Endometrium (tissue), 2 donors: ENCODE measurements around the gene ZNF433.
"Not testable (repeated sequence)": the region's sequence is repeated elsewhere in the genome, so short reads cannot be mapped to it uniquely, and the experiment has no call there.

Source experiments
- FAIRE-seq: peaks from 2 replicates; lab custom pipeline; 2012; peaks lifted over from hg19 to GRCh38; lab: Jason Lieb, UNC
- donor health status: control.
- donor health status: control.

Gene ZNF433

GRCh38 chr19:12035220-12036172, at the start of gene ZNF433:
ZNF433 (minus strand) TSS chr19:12035679; CDS start chr19:12035539, 140 bp downstream.
- FAIRE-seq, result peak; percentile 73

DNA sequence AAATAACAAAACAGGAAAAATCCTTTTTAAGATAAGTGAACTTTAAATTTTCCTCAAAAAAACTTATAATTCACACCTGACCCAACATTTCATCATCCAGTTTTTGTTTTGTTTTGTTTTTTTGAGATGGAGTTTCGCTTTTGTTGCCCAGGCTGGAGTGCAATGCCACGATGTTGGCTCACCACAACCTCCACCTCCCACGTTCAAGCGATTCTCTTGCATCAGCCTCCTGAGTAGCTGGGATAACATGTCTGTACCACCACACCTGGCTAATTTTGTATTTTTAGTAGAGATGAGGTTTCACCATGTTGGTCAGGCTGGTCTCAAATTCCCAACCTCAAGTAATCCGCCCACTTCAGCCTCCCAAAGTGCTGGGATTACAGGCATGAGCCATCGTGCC, 47.9 kb upstream of the ZNF433 start:
- not testable (repeated sequence) for FAIRE-seq

DNA sequence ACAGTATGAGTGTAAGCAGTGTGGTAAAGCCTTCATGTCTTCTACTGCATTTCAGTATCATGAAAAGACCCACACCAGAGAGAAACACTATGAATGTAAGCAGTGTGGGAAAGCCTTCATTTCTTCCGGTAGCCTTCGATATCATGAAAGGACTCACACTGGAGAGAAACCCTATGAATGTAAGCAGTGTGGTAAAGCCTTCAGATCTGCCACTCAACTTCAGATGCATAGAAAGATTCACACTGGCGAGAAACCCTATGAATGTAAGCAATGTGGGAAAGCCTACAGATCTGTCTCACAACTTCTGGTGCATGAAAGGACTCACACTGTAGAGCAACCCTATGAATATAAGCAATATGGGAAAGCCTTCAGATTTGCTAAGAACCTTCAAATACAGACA, 41.9 kb upstream of the ZNF433 start:
- no peak for FAIRE-seq

GRCh38 chr19:12076331-12076730, 40.9 kb upstream of the ZNF433 start:
- not testable (repeated sequence) for FAIRE-seq

DNA sequence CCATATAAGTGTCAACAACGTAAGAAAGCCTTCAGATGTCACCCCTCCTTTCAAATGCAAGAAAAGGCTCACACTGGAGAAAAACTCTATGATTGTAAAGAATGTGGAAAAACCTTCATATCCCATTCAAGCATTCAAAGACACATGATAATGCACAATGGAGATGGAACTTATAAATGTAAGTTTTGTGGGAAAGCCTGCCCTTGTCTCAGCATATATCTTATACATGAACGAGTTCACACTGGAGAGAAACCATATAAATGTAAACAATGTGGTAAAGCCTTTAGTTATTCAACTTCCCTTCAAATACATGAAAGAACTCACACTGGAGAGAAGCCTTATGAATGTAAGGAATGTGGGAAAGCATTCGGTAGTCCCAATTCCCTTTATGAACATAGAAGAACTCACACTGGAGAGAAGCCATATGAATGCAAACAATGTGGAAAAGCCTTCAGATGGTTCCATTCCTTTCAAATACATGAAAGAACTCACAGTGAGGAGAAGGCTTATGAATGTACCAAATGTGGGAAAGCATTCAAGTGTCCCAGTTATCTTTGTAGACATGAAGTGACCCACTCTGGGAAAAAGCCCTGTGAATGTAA, 40.2 kb upstream of the ZNF433 start:
- FAIRE-seq, result no peak

- FAIRE-seq, result peak; percentile 89
Observed at GRCh38 chr19:12064590-12065538, 29.4 kb upstream of the ZNF433 start, which contains the start of gene ZNF844. ZNF844 (plus strand) TSS chr19:12064731; CDS start chr19:12064874, 143 bp downstream.

DNA sequence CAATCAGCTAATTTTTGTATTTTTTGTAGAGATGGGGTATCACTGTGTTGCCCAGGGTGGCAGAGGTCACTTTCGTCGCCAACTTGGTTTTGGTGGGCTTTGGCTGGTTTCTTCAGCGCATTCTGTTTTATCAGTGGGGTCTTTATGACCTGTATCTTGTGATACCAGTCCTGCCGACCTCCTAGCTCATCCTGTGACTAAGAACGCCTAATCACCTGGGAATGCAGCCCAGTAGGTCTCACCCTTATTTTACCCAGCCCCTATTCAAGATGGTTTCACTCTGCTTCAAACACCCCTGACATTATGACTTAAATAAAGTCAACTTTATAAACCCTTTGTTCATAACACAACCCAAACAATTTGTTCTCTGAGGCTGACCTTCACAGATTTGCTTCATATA, 20.3 kb upstream of the ZNF433 start:
- FAIRE-seq, result no peak

DNA sequence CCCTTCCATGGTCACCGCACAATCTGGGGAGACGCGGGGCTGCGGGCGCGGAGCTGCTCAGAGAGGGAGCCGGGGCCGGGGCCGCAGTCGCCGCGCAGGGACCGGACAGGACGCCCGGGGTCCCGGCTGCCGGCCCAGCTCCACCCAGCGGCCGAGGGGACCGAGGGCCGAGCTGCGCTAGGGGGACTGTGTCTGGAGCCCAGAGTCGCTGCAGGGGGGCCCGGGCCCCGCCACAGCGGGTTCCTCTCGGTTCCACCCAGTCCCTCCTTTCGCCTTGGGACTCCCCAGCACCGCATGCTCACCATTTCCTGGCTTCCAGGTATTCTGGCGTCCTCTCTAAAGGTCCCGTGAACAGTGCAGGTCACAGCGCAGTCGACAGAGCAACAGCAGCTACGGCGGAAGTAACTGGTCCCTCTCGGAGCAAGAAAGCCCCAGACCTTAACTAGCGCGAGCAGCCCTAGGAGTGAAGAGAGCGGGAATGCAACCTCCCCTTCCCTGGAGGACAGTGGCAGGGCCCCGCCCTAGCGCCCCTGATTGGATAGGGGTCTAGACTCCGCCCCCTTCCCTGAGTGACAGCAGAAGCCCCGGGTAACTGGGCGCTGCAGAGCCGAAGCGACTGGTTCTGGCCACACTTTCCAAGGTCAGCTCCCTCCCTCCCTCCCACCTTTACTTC, 17.2 kb upstream of the ZNF433 start, which contains the start of gene ZNF878:
TSS of gene ZNF878 (minus strand) at position 465 of the 673 bp plus-strand sequence. CDS start at position 305, 160 bp downstream.
- no peak for FAIRE-seq

- no peak for FAIRE-seq
Observed at GRCh38 chr19:12052091-12052496, 16.6 kb upstream of the ZNF433 start.

DNA sequence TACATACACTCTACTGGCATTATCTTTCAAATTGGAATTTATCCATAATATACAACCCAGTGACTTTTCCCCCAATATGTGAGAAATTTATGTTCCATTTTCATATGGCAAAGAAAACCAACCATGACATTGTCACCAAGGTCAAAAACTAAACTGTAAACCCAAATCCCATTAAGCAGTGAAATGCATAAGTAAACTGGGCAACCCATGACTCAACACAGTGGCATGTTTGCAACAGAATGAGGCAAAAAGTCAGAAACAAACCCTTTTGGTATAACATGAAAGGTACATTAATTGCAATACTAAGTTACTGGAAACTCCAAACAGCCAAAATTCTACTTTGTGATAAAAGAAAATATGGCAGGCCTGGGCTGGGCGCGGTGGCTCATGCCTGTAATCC, 12.4 kb upstream of the ZNF433 start:
- FAIRE-seq, result no peak

DNA sequence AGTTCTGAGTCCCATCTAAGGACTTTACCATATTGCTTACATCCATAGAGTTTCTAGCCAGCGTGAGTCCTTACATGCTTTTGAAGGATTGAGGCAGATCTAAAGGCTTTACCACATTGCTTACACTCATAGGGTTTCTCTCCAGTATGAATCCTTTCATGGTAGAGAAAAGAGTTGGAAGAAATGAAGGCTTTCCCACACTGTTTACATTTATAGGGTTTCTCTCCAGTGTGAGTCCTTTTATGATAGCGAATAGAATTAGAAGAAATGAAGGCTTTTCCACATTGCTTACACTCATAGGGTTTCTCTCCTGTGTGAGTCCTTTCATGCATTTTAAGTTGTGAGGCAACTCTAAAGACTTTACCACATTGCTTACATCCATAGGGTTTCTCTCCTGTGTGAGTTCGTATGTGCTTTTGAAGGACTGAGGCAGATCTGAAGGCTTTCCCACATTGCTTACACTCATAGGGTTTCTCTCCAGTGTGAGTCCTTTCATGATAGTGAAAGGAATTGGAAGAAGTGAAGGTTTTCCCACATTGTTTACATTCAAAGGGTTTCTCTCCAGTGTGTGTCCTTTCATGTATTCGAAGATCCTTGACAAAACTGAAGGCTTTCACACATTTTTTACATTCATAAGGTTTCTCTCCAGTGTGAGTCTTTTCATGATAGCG, 8.4 kb upstream of the ZNF433 start:
- no peak for FAIRE-seq

DNA sequence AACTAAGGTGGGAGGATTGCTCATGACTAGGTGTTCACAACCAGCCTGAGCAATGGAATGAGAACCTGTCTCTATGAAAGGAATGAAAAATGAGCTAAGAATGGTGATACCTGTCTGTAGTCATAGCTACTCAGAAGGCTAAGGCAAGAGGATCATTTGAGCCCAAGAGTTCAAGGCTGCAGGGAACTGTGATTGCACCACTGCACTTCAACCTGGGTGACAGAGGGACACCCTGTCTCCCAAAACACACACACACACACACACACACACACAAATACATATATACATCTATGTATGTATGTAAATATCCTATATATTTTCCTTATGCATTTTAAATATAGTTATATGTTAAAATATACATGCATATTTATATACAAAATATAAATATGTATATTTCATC, 7.4 kb upstream of the ZNF433 start:
- no peak for FAIRE-seq

DNA sequence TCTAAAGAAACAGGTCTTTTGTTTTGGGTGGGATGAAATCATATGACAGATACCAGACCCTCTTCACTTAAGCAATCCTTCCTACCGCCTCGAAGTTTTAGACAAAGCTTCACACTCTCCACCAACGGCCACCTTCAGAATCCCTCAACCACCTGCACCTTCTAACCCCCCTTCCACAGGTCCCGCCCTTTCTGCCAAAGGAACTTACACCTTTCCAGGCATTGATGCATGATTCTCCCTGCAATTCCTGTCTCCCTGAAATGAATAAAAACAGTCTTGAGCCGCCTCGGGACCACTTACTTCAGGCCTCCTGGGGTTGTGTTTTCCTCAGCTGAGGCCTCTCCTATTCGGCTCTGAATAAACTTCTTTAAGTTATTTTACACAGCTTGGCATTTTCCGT, 859 bp downstream of the ZNF433 start:
- no peak for FAIRE-seq

GRCh38 chr19:12034198-12034597, 1.3 kb downstream of the ZNF433 start:
- FAIRE-seq, result no peak

DNA sequence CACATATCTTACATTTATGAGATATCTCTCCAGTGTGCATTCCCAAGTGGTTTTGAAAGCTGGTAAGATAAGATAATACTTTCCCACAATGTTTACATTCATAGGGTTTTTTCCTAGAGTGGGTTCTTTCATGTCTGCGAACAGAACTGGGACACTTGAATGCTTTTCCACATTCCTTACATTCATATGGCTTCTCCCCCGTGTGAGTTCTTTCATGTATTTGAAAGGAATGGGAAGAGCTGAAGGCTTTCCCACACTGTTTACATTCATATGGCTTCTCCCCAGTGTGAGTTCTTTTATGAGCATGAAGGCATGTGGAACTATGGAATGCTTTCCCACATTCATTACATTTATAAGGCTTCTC, 19.7 kb downstream of the ZNF433 start:
- no peak for FAIRE-seq

DNA sequence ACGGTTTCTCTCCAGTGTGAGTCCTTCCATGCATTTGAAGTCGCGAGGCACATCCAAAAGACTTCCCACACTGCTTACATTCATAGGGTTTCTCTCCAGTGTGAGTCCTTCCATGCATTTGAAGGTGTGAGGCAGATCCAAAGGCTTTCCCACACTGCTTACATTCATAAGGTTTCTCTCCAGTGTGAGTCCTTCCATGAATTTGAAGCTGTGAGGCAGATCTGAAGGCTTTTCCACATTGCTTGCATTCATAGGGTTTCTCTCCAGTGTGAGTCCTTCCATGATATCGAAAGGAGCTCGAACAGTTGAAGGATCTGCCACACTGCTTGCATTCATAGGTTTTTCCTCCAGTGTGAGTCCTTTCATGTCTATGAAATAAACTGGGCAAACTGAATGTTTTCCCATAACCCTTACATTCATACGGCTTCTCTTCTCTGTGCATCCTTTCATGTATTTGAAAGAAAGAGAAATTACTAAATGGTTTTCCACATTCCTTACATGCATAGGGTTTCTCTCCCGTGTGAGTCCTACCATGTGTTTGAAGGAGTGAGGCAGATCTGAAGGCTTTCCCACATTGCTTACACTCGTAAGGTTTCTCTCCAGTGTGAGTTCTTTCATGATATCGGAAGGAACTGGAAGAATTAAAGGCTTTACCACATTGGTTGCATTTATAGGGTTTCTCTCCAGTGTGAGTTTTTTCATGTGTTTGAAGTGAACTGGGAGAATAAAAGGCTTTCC, 20.3 kb downstream of the ZNF433 start:
- FAIRE-seq, result no peak

- no peak for FAIRE-seq
Observed at GRCh38 chr19:12000152-12000981, 35.1 kb downstream of the ZNF433 start.

DNA sequence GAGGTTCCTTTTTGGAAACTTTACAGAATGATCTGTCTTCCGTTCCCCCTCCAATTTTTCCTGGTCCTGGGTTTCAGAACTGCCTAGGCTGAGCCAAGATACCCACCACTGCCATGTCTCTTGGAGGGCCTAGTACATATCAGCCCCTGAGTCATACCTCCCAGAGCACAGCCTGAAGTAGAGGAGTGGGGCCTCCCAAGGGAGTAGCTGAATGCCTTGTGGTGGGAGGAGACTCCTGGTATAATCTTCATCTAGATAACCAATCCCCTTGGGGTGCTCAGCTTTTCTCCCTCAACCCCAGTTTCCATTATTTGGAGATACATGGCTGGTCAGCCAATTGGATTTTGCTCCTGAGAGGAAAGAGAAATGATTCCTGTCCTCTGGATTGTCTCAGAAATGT, 40.3 kb downstream of the ZNF433 start:
- no peak for FAIRE-seq

- not testable (repeated sequence) for FAIRE-seq
Observed at GRCh38 chr19:11991921-11992320, 43.6 kb downstream of the ZNF433 start.
